ENCODE measurements around the gene SCRN2. TPM values are rescaled to one million over a fixed set of nuclear protein-coding genes. Genes with fewer than 3 reads are reported as not detected.

SCRN2 gene
- total RNA-seq, 1 experiment from 2014 or later, result 35.5 TPM

- Histone ChIP-seq H3K36me3 (replicated peaks; ENCODE audit: control insufficient read depth, insufficient read depth, low read length) (no peaks in the 10 kb centered on the region), H3K4me3 (ENCODE audit: insufficient read depth, low read depth, low read length) (no peak overlapping the region), H3K27me3 (ENCODE audit: control insufficient read depth, insufficient read depth, low read length) (peaks cover 51% of the 10 kb centered on the region)
- peak; percentile 66 for DNase-seq
These were observed 16.7 kb upstream of the SCRN2 start for GRCh38 chr17:47857551-47858455.

DNA sequence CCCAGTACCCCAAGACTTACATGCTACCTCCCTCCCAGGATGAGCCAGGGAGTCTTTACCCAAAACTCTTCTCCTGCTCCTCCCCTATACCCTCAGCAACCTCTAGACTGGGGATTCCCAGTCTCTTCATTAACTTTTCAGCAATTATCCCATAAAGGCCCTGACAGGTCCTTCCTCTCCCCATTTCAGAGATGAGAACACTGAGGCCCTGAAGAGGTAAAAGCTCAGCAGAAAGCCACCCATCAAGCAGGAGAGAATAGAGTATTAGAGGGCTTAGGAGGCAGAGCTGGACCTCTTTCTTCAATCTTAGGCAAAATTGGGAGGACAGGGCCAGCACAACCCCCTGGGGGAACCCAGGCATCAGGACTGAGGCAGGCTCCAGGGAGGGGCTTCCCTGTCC lies 15.8 kb upstream of the SCRN2 start:
- Histone ChIP-seq H3K36me3 (replicated peaks; ENCODE audit: control insufficient read depth, insufficient read depth, low read length) (no peaks in the 10 kb centered on the region), H3K4me3 (ENCODE audit: insufficient read depth, low read depth, low read length) (no peak overlapping the region), H3K27me3 (ENCODE audit: control insufficient read depth, insufficient read depth, low read length) (peaks cover 61% of the 10 kb centered on the region)
- no peak for DNase-seq

DNA sequence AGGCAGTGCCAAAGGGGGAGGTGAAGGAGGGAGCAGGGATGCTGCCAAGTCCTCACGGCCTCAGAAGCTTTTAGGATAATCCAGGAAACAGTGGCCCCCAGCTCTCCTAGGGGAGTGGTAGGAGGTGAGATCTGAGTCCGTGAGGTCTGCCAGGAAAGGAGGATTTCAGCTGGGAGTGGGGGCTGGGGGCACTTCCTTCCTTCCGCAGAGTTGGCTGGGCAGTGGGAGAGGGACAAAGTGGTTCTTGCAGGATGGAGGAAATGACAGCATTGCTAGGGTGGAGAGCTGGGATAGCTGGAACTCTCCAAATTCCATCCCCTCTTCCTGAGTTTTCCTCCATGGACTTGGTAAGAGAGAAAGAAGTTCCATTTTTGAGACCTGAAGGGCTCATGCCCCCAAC lies 14.7 kb upstream of the SCRN2 start:
- peaks cover 69% of the 10 kb centered on the region for H3K27me3 ChIP-seq (ENCODE audit: control insufficient read depth, insufficient read depth, low read length)
- no peaks in the 10 kb centered on the region for H3K36me3 ChIP-seq (replicated peaks; ENCODE audit: control insufficient read depth, insufficient read depth, low read length)
- H3K4me3 ChIP-seq (ENCODE audit: insufficient read depth, low read depth, low read length), result no peak overlapping the region
- no peak for DNase-seq

- no peak overlapping the region for H3K4me3 ChIP-seq (ENCODE audit: insufficient read depth, low read depth, low read length)
- no peak for DNase-seq
- H3K27me3 ChIP-seq (ENCODE audit: control insufficient read depth, insufficient read depth, low read length), result peaks cover 80% of the 10 kb centered on the region
- no peaks in the 10 kb centered on the region for H3K36me3 ChIP-seq (replicated peaks; ENCODE audit: control insufficient read depth, insufficient read depth, low read length)
These were observed 12.5 kb upstream of the SCRN2 start for GRCh38 chr17:47853616-47854015.

DNA sequence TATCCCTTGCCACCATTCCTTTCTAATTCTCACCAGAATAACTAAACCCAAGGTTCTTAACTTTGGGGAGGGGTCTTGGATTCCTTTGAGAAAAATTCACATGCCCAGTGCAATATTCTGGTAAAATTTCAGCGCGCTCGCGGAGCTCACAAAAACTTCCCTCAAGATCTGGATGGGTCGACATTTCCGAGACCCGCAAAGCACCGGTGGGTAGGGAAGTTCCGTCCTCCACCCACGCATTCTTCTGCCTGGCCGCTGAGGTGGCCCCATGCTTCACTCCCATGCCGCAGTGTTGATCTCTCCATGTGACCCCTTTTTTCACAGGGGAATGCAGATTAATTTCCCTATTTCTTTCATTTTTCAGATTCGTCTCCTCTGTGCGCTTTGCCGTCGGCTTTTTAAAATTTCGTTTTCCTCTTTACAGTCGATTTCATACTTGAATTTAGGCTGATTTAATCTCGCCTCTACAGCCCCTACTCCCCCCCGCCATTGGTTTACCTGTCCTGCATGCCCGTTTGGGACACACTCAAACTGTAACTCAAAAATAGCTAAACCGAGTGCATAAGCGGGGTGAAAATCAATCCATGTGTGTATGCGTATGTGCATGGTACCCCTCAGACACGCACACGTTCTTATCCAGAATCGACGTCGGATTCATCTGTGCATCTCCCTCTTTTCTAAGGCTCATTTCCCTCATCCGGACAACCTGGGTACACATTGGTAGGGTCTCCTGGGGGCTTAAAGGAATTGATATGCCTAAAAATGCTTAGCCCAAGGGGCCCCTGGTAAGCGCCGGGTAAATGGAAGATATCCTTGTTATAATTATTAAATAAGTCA lies 11.3 kb upstream of the SCRN2 start:
- Histone ChIP-seq H3K4me3 (ENCODE audit: insufficient read depth, low read depth, low read length) (peak overlapping the region; percentile 45; the same call in 1 of the 2 replicates), H3K36me3 (replicated peaks; ENCODE audit: control insufficient read depth, insufficient read depth, low read length) (no peaks in the 10 kb centered on the region), H3K27me3 (ENCODE audit: control insufficient read depth, insufficient read depth, low read length) (peaks cover 92% of the 10 kb centered on the region)
- no peak for DNase-seq

- Histone ChIP-seq H3K27me3 (ENCODE audit: control insufficient read depth, insufficient read depth, low read length) (peaks cover 97% of the 10 kb centered on the region), H3K36me3 (replicated peaks; ENCODE audit: control insufficient read depth, insufficient read depth, low read length) (no peaks in the 10 kb centered on the region), H3K4me3 (ENCODE audit: insufficient read depth, low read depth, low read length) (peak overlapping the region; percentile 45; the same call in 1 of the 2 replicates)
- peak; percentile 76 for DNase-seq
These were observed 10.7 kb upstream of the SCRN2 start for GRCh38 chr17:47851764-47852112.

DNA sequence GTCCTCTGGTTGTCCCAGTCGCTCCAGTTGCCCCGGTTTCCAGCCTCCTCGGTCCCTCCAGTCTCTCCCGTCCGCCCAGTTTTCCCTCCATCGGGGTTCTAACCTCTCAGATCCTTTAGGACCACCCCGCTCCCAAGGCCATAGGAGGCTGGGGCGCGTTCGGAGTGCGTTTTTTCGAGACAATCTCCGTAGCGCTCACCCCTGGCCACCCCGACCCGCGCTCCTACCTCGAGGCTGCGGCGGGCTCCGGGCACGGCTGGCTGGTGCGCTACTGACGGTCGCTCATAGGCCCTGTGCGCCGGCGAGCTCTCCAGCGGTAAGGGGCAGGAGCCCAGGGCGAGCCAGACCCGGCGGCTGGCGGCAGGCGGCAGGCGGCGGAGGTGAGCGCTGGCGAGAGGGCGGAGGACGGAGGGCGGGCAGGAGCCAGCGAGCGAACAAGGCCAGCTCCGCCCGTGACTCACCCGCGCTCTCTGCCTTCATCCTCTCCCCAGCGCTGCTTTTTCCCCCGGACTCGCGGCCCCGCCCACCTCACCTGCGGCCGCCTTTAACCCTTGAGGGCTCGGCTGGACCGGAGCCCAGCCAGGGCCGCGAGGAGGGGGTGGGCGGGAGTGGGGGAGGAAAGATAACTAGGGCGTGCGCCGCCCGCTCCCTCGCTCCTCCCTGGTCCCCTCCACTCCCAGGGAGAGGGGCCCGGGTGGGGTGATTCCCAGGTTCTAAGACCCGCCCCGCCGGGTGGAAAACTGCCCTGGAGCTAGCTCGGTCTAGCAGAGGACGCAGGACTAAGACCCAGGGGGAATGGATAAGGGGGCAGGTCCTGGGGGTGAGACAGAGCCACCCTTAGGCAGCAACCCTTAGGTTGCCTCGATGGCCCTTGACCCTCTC lies 9.9 kb upstream of the SCRN2 start, which contains the start of gene SP6:
Gene SP6, minus strand, starts transcription at position 472 of the 882 bp plus-strand sequence. CDS start 2,734 bp downstream, outside the sequence.
- peak; percentile 96 for DNase-seq
- H3K36me3 ChIP-seq (replicated peaks; ENCODE audit: control insufficient read depth, insufficient read depth, low read length), result no peaks in the 10 kb centered on the region
- peak within 1 kb of the TSS; percentile 45 for H3K4me3 ChIP-seq (ENCODE audit: insufficient read depth, low read depth, low read length)
- peaks cover 98% of the 10 kb centered on the region for H3K27me3 ChIP-seq (ENCODE audit: control insufficient read depth, insufficient read depth, low read length)

GRCh38 chr17:47850373-47850691 lies 9.3 kb upstream of the SCRN2 start:
- DNase-seq, result no peak
- H3K27me3 ChIP-seq (ENCODE audit: control insufficient read depth, insufficient read depth, low read length), result peaks cover 98% of the 10 kb centered on the region
- H3K4me3 ChIP-seq (ENCODE audit: insufficient read depth, low read depth, low read length), result peak overlapping the region; percentile 45
- no peaks in the 10 kb centered on the region for H3K36me3 ChIP-seq (replicated peaks; ENCODE audit: control insufficient read depth, insufficient read depth, low read length)

DNA sequence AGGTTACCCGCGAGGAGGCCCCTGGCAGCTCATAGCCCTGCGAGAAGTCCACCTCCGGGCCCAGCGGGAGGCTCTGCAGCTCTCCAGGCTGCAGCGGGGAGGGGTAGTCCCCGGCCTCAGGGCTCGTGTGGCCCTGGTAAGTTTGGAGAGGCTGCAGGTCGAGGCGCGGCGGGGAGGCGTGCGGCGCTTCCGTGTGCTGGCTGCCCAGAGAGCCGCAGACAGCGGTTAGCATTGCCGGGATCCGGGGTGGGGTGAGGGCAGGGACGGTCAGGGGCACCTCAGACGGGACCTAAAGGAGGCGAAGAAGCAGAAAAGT lies 7.1 kb upstream of the SCRN2 start:
- no peaks in the 10 kb centered on the region for H3K36me3 ChIP-seq (replicated peaks; ENCODE audit: control insufficient read depth, insufficient read depth, low read length)
- peaks cover 88% of the 10 kb centered on the region for H3K27me3 ChIP-seq (ENCODE audit: control insufficient read depth, insufficient read depth, low read length)
- DNase-seq, result peak; percentile 79
- peak overlapping the region; percentile 43 for H3K4me3 ChIP-seq (ENCODE audit: insufficient read depth, low read depth, low read length)

DNA sequence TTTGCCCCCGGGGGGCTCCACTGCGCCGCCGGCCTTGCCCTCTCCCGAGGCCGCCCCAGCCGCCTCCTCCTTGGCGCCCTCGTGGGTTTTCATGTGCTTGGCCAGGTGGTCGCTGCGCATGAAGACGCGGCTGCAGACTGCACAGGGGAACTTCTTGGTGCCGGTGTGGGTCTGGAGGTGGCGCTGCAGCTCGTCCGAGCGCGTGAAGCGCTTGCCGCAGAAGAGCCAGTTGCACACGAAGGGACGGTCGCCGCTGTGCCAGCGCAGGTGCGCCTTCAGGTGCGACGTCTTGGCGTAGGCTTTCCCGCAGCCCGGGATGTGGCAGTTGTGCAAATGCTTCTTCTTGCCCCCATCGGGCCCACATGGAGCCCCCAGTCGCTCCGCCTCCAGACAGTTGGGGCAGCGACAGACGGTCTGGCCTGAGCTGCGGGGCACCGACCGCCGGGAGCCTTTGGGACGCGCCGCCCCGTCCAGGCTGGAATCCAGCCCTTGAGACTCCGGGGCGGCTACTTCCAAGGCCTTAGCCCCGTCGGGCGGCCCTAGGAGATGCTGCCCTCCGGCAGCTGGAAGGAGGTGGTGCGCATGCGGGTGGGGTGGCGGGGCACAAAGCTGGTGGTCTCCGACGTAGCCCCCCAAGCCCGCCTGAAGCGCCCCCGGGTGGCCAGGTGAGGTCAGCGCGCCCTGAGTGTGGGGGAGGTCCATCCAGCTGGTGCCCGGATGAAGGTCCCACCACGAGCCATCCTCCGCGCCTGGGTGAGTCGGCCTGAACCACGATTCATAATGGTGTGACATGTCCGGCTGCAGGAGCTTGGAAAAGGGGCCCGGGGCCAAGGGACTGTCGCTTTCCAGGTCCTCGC lies 6.5 kb upstream of the SCRN2 start:
- Histone ChIP-seq H3K27me3 (ENCODE audit: control insufficient read depth, insufficient read depth, low read length) (peaks cover 82% of the 10 kb centered on the region), H3K36me3 (replicated peaks; ENCODE audit: control insufficient read depth, insufficient read depth, low read length) (no peaks in the 10 kb centered on the region), H3K4me3 (ENCODE audit: insufficient read depth, low read depth, low read length) (peak overlapping the region; percentile 43)
- DNase-seq, result peak; percentile 92

DNA sequence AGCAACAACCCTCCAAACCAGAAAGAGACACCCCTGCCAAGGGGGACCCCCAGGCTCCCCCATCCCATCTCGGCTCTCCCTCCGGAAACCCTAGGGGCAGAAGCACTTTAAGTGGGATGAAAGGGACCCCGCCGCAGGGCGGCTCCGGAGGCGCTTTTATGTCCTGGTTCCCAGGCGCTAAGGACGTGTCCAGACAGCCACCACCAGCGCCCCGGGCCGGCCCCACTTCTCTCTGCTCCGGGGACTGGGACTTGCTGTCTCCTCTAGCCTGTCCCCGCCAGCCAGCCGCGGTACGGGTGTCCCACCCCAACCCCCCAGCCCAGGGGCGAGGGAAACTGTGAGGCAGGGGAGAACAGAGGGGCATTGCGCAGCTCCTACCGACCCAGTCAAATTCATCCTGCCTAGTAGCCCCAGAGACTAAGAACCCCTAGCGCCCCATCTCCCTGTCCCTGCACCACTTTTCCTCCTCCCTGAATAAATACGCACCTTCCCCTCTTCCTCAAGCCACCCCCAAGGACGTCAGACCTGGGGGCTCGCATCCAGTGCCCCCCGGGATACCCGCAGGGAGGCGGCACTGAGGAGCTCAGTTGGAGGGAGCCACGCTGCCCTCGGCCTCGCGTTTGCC lies 5.8 kb upstream of the SCRN2 start:
- Histone ChIP-seq H3K4me3 (ENCODE audit: insufficient read depth, low read depth, low read length) (peak overlapping the region; percentile 19; the same call in 1 of the 2 replicates), H3K27me3 (ENCODE audit: control insufficient read depth, insufficient read depth, low read length) (peaks cover 74% of the 10 kb centered on the region), H3K36me3 (replicated peaks; ENCODE audit: control insufficient read depth, insufficient read depth, low read length) (no peaks in the 10 kb centered on the region)
- peak; percentile 78 for DNase-seq

DNA sequence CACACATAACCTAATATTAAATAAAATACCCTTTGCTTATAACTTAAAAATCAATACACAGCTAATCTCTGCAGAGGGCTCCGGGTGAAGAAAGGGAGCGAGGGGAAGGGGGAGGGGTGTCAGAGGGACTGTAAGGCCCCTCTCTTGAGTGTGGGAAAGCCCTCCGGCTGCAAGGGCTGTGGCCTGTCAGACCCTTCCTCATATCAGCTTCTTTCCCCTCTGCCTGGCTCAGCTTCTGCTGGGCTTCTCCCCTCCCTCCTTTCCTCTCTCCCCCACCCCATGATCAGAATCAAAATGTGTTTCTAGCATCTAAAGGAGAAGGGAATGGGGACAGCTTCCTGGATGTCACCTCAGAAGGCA lies 4.6 kb upstream of the SCRN2 start:
- H3K36me3 ChIP-seq (replicated peaks; ENCODE audit: control insufficient read depth, insufficient read depth, low read length), result no peaks in the 10 kb centered on the region
- H3K27me3 ChIP-seq (ENCODE audit: control insufficient read depth, insufficient read depth, low read length), result peaks cover 68% of the 10 kb centered on the region
- no peak for DNase-seq
- H3K4me3 ChIP-seq (ENCODE audit: insufficient read depth, low read depth, low read length), result no peak overlapping the region

All from H7 (cell line).